Epidermal melanocyte (primary cell): ENCODE data around the gene CFL2.

Source experiments
- DNase-seq: peaks from one replicate; pipeline ENCODE4 v3.0.0; 2011; ENCODE audit warnings: low spot score; ENCODE audit not compliant: insufficient read length

Gene CFL2

DNA sequence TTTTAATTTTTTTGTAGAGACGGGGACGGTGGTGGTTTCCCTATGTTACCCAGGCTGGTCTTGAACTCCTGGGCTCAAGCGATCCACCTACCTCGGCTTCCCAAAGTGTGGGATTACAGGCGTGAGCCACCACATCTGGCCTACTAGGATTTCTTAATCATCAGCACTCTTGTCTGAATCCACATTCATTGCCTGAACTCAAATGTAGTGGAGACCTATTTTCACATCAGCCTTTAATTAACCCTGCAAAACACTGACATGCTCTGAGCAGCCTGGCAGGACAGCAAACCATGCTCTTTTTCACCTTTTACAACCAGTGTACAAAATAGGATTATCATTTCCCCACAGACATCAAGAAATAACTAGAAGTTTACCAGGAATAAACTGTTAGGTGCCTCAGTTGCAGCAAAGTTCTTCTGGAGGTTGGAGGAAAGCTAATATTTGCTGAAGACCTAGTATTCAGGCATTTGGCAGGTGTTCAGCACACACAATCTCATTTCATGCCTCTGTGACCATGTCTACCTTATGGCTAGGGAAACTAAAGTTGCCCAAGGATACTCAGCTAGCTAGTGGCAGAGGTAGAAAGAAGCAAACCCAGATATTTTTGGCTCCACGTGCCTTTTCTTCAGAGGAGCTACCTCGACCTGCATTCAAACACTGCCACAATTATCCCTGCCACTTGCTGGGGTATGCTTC is 37.7 kb downstream of the CFL2 start:
- no peak for DNase-seq

GRCh38 chr14:34673702-34674101 is 40.7 kb downstream of the CFL2 start:
- DNase-seq = no peak

DNA sequence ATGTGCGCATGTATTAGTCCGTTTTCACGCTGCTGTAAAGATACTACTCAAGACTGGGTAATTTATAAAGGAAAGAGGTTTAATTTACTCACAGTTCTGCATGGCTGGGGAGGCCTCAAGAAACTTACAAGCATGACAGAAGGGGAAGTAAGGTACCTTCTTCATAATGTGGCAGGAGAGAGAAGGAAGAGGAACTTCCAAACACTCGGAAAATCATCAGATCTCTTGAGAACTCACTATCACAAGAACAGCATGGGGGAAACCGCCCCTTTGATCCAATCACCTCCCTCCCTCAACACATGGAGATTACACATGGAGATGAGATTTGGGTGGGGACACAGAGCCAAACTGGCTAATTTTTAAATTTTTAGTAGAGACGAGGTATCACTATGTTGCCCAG is 42.7 kb downstream of the CFL2 start:
- no peak for DNase-seq

DNA sequence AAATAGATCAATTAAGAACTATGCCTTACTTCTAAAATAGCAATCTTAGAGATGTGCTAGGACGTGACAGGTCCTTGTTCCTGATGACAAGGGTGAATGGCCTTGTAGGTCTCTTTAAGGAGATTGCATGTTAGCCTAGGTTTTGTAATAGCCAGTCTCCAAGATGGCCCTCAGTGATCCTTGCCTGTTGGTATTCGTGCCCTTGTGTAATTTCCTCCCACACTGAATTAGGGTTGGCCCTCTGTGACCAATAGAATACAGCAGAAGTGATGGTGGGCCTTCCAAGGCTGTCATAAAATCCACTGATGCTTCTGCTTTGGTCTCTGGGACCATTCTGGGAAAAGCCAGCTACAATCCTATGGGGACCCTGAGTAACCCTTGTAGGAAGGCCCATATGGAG is 46.3 kb downstream of the CFL2 start:
- no peak for DNase-seq

DNA sequence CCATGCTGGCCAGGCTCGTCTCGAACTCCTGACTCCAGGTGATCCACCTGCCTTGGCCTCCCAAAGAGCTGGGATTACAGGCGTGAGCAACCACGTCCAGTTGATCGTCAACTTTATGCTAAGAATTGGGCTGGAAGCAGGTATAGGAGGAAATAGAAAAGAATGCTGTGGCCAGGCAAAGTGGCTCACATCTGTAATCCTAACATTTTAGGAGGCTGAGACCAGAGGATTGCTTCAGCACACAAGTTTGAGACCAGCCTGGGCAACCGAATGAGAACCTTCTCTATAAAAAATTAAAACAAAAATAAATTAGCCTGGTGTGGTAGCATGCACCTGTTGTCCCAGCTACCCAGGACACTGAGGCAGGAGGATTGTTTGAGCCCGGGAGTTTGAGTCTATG is 47.4 kb downstream of the CFL2 start:
- DNase-seq = no peak

DNA sequence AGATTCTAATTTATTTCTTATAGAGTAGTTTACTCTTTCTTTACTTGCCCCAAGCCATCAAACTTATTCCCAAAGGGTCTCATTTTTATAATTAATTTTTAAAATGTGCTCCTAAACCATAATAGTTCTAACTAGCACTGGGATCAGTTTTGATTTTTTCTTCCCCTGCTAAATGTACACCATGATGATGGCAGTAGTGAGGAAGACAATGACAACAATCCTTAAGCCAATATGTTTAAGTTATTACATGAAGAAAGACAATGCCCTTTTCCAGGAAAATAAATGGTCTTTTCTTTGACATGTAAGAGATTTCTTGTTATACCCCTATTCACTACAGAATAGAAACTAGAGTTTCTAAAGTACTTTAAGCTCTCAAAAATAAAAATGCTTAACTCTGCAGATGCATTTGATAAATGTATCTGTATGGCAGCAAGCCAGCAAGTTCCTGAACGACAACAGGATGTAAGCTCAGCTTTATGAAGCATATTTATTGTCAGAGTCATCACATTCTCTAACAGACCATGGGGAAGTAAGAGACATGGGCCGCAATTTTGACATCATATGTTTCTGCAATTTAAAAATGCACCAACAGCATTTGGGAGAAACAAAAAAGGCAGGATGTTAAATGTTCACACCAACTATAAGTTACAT is 48.5 kb downstream of the CFL2 start:
- DNase-seq = no peak

DNA sequence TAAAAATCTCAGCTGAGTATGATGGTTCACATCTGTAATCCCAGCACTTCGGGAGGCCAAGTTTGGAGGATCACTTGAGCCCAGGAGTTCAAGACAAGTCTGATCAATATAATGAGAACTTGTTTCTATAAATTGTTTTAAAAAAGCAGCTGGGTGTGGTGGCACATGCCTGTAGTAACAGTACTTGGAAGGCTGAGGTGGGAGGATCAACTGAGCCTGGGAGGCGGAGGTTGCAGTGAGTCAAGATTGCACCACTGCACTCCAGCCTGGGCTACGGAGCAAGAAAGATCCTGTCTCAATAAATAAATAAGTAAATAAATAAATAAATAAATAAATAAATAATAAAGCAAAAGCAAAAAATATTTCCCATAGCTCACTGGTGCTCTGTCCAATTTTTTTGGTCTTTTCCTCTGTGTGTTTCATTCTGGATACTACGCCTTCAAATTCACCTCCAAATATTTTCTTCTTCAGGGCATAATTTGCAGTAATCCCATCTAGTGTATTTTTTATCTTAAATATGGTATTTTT is 51.8 kb downstream of the CFL2 start:
- no peak for DNase-seq

DNA sequence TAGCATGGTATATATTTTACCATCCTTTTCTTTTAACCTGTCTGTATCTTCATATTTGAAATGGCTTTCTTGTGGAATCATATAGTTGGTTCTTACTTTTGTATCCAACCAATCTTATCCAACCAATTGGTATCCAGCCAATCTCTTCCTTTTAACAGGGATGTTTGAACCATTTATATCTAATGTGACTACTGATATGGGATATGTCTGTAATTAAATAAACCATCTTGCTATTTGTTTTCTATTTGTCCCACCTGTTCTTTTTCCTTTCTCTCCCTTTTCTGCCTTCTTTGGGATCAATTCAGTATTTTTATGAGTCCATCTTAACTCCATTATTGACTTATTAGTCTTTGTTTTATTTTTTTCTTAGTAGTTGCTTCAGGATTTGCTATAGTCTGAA is 53.6 kb downstream of the CFL2 start:
- no peak for DNase-seq
